ENCODE data around the gene CAV2. TPM values are rescaled to one million over a fixed set of nuclear protein-coding genes. Genes with fewer than 3 reads are reported as not detected.

Gene CAV2
- total RNA-seq, 1 donor from 2014 or later, result 94.1 TPM

DNA sequence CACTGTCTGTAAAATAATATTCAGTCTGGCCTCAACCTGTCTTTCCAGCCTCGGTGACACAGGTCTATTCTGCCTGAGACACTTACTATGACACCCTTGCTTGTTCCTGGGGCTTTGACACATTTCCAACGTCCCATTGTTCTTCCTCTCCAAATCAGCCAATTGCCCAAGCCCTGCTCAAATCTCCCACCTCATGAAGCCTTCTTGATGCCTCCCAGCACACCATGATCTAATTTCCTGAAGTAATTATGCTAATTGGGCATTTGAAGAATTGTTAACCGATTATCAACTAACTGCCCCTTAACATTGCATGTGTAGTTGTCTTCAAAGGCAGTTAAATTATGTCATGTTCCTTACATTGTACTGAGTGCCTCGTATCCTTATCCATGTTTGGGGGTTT, 58.4 kb downstream of the CAV2 start:
- TF ChIP-seq, protein P1, sequence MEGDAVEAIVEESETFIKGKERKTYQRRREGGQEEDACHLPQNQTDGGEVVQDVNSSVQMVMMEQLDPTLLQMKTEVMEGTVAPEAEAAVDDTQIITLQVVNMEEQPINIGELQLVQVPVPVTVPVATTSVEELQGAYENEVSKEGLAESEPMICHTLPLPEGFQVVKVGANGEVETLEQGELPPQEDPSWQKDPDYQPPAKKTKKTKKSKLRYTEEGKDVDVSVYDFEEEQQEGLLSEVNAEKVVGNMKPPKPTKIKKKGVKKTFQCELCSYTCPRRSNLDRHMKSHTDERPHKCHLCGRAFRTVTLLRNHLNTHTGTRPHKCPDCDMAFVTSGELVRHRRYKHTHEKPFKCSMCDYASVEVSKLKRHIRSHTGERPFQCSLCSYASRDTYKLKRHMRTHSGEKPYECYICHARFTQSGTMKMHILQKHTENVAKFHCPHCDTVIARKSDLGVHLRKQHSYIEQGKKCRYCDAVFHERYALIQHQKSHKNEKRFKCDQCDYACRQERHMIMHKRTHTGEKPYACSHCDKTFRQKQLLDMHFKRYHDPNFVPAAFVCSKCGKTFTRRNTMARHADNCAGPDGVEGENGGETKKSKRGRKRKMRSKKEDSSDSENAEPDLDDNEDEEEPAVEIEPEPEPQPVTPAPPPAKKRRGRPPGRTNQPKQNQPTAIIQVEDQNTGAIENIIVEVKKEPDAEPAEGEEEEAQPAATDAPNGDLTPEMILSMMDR (conservative IDR thresholded peaks at IDR 0.05; ENCODE audit: low read depth, low read length), result no peak
- DNase-seq (ENCODE audit: low read depth), result no peak
- H3K4me3 ChIP-seq (ENCODE audit: low read depth, low read length), result no peak overlapping the region

Other genes starting within 250 kb of the CAV2 start
- 66.7 and 110 TPM in 2 replicates for gene CAV1, start 25.3 kb downstream of the CAV2 start, total RNA-seq
- gene MET, start 172.5 kb downstream of the CAV2 start, total RNA-seq, result 155 and 164 TPM in 2 replicates

Measured in epithelial cell of proximal tubule (primary cell).